Superior temporal gyrus (tissue), 1 donor: ENCODE results near the gene EXT2.
A peak's percentile ranks its signal among the peaks of the same experiment; 100 is the strongest.

Source experiments
- DNase-seq: peaks from one replicate; pipeline ENCODE4 v3.0.0-alpha.2; 2016; ENCODE audit errors: extremely low spot score

Gene EXT2

GRCh38 chr11:44267006-44267749 is 171.7 kb downstream of the EXT2 start:
- DNase-seq, result no peak

GRCh38 chr11:44267750-44268613 is 172.5 kb downstream of the EXT2 start:
- DNase-seq, result no peak

DNA sequence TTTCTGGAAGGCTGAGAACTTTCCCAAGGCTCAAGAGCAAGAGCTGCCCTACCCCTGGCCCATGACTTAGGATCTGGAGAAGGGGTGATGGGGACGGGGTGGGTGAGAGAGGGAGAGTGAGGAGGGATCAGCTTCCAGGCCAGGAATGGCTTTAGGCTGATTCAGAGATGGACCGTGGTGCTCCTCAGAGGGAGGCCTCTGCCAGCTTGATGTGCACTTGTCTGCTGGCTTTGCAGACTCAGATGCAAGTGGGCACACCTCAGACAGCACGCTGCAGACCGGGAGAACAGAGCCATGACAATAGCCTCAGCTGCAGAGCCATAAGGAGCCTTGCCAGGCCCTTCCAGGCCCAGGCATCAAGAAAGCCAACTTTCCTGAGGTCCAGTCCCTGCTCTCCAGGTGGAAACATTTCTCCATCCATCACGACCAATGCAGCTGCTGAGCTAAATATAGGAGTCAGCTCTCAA is 173.2 kb downstream of the EXT2 start:
- no peak for DNase-seq

- DNase-seq, result no peak
Observed at GRCh38 chr11:44269369-44270351, 174.2 kb downstream of the EXT2 start.

- DNase-seq, result no peak
Observed at GRCh38 chr11:44270403-44271273, 175.2 kb downstream of the EXT2 start.

GRCh38 chr11:44271286-44271685 is 175.8 kb downstream of the EXT2 start:
- no peak for DNase-seq

GRCh38 chr11:44274404-44274803 is 178.9 kb downstream of the EXT2 start:
- no peak for DNase-seq

DNA sequence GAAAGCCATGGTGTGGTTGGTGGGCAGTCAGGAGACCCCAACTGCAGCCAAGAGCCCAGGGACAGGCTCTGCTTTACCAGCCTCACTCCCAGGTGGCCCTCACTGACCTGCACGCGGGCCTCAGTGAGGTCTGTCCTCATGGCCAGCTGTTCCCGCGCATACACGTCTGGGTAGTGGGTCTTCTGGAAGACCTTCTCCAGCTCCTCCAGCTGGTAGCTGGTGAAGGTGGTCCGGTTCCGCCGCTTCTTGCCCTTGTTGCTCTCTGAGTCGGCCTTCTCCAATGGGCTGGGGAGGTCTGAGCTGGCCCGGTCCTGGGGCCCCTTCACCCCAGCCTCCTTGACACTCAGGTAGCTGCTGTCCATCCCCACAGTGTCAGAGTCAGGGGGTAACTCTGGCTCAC is 179.8 kb downstream of the EXT2 start:
- no peak for DNase-seq

GRCh38 chr11:44275961-44276550 is 180.6 kb downstream of the EXT2 start:
- DNase-seq, result no peak

- DNase-seq, result no peak
Observed at GRCh38 chr11:44277196-44278090, 182.0 kb downstream of the EXT2 start.

- no peak for DNase-seq
Observed at GRCh38 chr11:44279483-44279882, 184.0 kb downstream of the EXT2 start.

DNA sequence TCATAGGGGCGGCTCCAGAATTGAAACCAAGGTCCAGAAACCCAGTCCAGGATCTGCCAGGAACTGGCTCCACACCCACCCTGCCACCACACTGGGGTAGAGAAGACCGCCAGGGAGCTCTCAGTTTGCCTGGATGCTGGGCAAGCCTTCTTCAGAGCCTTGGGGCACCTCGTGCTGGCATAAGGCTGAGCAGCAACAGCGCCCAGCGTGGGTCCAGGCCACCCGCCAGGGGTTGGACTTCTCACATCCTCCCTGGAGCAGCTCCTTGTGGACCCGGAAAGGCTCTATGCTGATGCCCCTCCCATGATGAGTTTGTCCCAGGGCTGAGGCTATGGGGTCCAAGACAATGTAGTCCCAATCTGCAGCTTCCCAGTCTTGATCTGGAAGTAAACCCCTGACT is 184.8 kb downstream of the EXT2 start:
- no peak for DNase-seq

- no peak for DNase-seq
Observed at GRCh38 chr11:44281151-44281550, 185.7 kb downstream of the EXT2 start.

DNA sequence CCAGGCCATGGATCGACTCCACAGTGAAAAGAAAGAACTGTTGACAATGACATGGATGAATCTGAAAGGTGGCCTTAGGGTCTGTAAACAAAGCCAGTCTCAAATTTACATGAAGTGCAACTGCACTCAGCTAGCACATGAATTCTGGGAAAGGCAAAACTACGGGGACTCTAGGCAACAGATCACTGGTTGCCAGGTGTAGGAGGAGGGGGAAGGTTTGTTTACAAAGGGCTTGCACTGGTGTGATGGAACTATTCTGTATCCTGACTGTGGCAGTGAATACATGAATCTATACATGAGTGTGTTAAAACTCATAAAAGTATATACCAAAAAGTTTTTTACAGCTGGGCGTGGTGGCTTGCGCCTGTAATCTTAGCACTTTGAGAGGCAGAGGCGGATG is 187.1 kb downstream of the EXT2 start:
- no peak for DNase-seq

DNA sequence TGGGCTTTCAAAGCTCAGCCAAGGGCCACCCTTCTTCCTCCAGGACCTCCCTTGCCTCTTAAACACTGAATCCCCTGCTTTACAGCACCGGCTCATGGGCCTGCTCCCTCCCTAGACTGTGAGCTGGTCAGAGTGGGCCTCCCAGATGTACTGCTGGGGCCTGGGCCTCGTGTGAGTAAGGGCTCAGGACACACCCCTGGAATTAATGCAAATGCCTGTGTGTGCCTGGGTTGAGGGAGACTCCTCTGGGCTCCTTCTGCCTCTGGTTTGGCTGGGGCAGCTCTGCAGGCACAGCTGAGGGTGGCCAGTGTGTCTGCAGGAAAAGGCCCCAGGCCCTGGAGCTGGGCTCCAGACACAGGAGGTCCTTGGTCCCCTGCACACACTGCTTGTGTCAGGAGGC is 190.3 kb downstream of the EXT2 start:
- no peak for DNase-seq

- DNase-seq, result peak; percentile 57
Observed at GRCh38 chr11:44286268-44286880, 190.9 kb downstream of the EXT2 start.

GRCh38 chr11:44286911-44287310 is 191.4 kb downstream of the EXT2 start:
- no peak for DNase-seq

GRCh38 chr11:44288133-44288526 is 192.7 kb downstream of the EXT2 start:
- DNase-seq, result no peak

GRCh38 chr11:44290208-44290607 is 194.7 kb downstream of the EXT2 start:
- no peak for DNase-seq
